Heart left ventricle (tissue), 16 donors: ENCODE data around the gene TBC1D5. TPM values are rescaled to one million over a fixed set of nuclear protein-coding genes. Genes with fewer than 3 reads are reported as not detected.

ENCODE experiments used
- ATAC-seq, 4 donors: fragments of 200-7000 bp; cut with Tn5 transposase; one replicate each; pipeline ENCODE4 v1.9.1; 2020 to 2022; ENCODE audit warnings: moderate library complexity in 4 of 4, mild to moderate bottlenecking in 3 of 4, moderate number of reproducible peaks in 1 of 4
- DNase-seq, 5 donors: peaks; one replicate each; pipeline ENCODE4 v3.0.0-alpha.2; 2020
- H3K27ac ChIP-seq, 12 donors: fragments of 200-600 bp; sonication (generic) in 4 of 12; one replicate each; pipeline versions ENCODE4 v1.5.0 to v1.8.0; 2016 to 2022; ENCODE audit warnings: mild to moderate bottlenecking in 2 of 12
- H3K27me3 ChIP-seq, 9 donors: fragments of 200-600 bp; sonication (generic) in 2 of 9; one replicate each; pipeline versions ENCODE4 v1.5.1 to v1.8.0; 2016 to 2022; ENCODE audit warnings: mild to moderate bottlenecking in 3 of 9
- H3K36me3 ChIP-seq, 9 donors: fragments of 200-600 bp; sonication (generic) in 2 of 9; one replicate each; pipeline versions ENCODE4 v1.5.0 to v1.8.0; 2018 to 2022; ENCODE audit warnings: mild to moderate bottlenecking in 2 of 9
- H3K4me1 ChIP-seq, 12 donors: fragments of 200-600 bp; sonication (generic) in 4 of 12; one replicate each; pipeline versions ENCODE4 v1.5.0 to v1.8.0; 2016 to 2022; ENCODE audit warnings: mild to moderate bottlenecking in 3 of 12
- H3K4me3 ChIP-seq, 12 donors: fragments of 200-600 bp; sonication (generic) in 4 of 12; one replicate each; pipeline versions ENCODE4 v1.5.0 to v1.8.0; 2017 to 2022; ENCODE audit warnings: mild to moderate bottlenecking in 9 of 12, moderate library complexity in 4 of 12
- H3K9me3 ChIP-seq, 12 donors: fragments of 200-600 bp; sonication (generic) in 4 of 12; one replicate each; pipeline versions ENCODE4 v1.5.0 to v1.8.0; 2016 to 2022; ENCODE audit warnings: mild to moderate bottlenecking in 1 of 12
- CTCF ChIP-seq, 12 donors: fragments of 200-600 bp; sonication (generic) in 4 of 12; IDR thresholded peaks; one replicate each; pipeline versions ENCODE4 v1.5.0 to v1.8.0; 2018 to 2022; ENCODE audit warnings: antibody characterized with exemption in 12 of 12, mild to moderate bottlenecking in 5 of 12
- POLR2A ChIP-seq, 2 donors: fragments of 450-650 bp; IDR thresholded peaks; one replicate each; pipeline ENCODE4 v1.6.1; 2017; ENCODE audit warnings: antibody characterized with exemption in 2 of 2, mild to moderate bottlenecking in 2 of 2, moderate library complexity in 2 of 2
- WGBS, 4 donors: extraction: QIAGEN DNeasy Blood & Tissue Kit in 2 of 4; methylation state at CpG; one replicate each; pipeline versions ENCODE4 v1.1.5 to v1.1.7; 2013 to 2018; 5-methylcytosine and 5-hydroxymethylcytosine counted together
- intact Hi-C, 10 donors: fragments of 100-400 bp; cut with DNase I; formaldehyde crosslinking; loops; one replicate each; pipeline versions ENCODE4 v1.11.1 to v1.14.2; 2022
- polyA plus RNA-seq, 2 donors: library from polyadenylated mRNA; stranded (reverse); fragments of 200-250 nt; gene quantifications; one replicate each; pipeline ENCODE4 v1.2.3, GENCODE V29; 2013
- total RNA-seq, 9 donors: library from RNA; depleted of rRNA in 2 of 9; stranded (reverse); fragments of >200 nt in 2 of 9; fragmentation: NEBNext Ultra II Directional in 3 of 9; extraction: Animal tissue kit (Norgen Biotek cat#: 25700) in 3 of 9; gene quantifications; one replicate each; pipeline versions ENCODE4 v1.1.0 to v1.2.4, GENCODE V29; 2016 to 2023
- donor health status: ischemic (EF 13 %, LVEDD 7.1; RV severe dilation, severe dysfunction).
- donor health status: healthy with polysubstance abuse.
- donor health status: DM: no; HTN: yes; CAD: no.
- donor health status: DM: no; HTN: no; CAD: no.
- donor health status: ischemic (EF 25% LVEDD 6.9; RV normal size, moderate dysfunction).
- donor health status: ischemic (EF 25% LVEDD 5.7; RV mildly dilated, moderate dysfunction).
- donor health status: healthy.
- donor health status: DM: yes; HTN: yes; CAD: no.
- donor health status: ischemic (EF 35%, LVEDD 5.7; RV mildly dilated, moderate dysfunction).
- donor health status: nonischemic (EF 11% LVEDD 7.7; RV severe dilation, severe dysfunction).
- donor health status: DM: yes; HTN: yes; CAD: no.
- donor health status: PGD.
- donor health status: ischemic (EF 29% LVEDD 5.4; RV normal size, mild dysfunction).
- donor health status: nonischemic (EF 23%, LVEDD 6.1; RV moderate dilation, normal function).

TBC1D5 gene
- total and polyA plus RNA-seq, 11 donors = 5.8 to 48.3 (median 31.1) TPM

- no peak overlapping the region for H3K27ac ChIP-seq
- WGBS, 4 donors = 93 to 95% (median 94%) methylated on average over 2 of the region's 2 CpGs
- DNase-seq (no peak), ATAC-seq (no peak)
- TF ChIP-seq POLR2A (IDR thresholded peaks at IDR 0.05) = no peak
- no peak for TF ChIP-seq CTCF (IDR thresholded peaks at IDR 0.05)
- peaks cover 0 to 44% (median 12%) of the 10 kb centered on the region in 12 donors for H3K4me1 ChIP-seq
- no peaks in the 10 kb centered on the region for H3K9me3 ChIP-seq
- H3K27me3 ChIP-seq = no peaks in the 10 kb centered on the region
- intact Hi-C loops = no loop called here
- H3K36me3 ChIP-seq = no peaks in the 10 kb centered on the region
- H3K4me3 ChIP-seq = no peak overlapping the region
These were observed 108.2 kb downstream of the TBC1D5 start for GRCh38 chr3:17634201-17634600.

- Histone ChIP-seq H3K36me3 (no peaks in the 10 kb centered on the region), H3K27ac (no peak overlapping the region), H3K4me3 (no peak overlapping the region), H3K9me3 (no peaks in the 10 kb centered on the region), H3K27me3 (no peaks in the 10 kb centered on the region), H3K4me1 (peaks cover 0 to 31% (median 12%) of the 10 kb centered on the region in 12 donors)
- no peak for DNase-seq
- TF ChIP-seq POLR2A (IDR thresholded peaks at IDR 0.05) (no peak), CTCF (IDR thresholded peaks at IDR 0.05) (no peak)
- intact Hi-C loops = no loop called here
- WGBS, 4 donors = 40 to 55% (median 49%) methylated on average over 3 of the region's 3 CpGs
- peak in 2 of 4 donors; percentile 52 to 68 for ATAC-seq
These were observed 109.9 kb downstream of the TBC1D5 start for GRCh38 chr3:17632401-17633100.

GRCh38 chr3:17631609-17632008 is 110.8 kb downstream of the TBC1D5 start:
- Histone ChIP-seq H3K4me3 (no peak overlapping the region), H3K27ac (no peak overlapping the region), H3K9me3 (no peaks in the 10 kb centered on the region), H3K36me3 (no peaks in the 10 kb centered on the region), H3K27me3 (no peaks in the 10 kb centered on the region), H3K4me1 (peaks cover 0 to 39% (median 15%) of the 10 kb centered on the region in 12 donors)
- ATAC-seq (no peak), DNase-seq (no peak)
- 87 to 100% (median 95%) methylated on average over 1 of the region's 1 CpG for WGBS, 4 donors
- intact Hi-C loops = no loop called here
- no peak for TF ChIP-seq CTCF (IDR thresholded peaks at IDR 0.05)
- no peak for TF ChIP-seq POLR2A (IDR thresholded peaks at IDR 0.05)

GRCh38 chr3:17629400-17629799 is 113.0 kb downstream of the TBC1D5 start:
- Histone ChIP-seq H3K36me3 (no peaks in the 10 kb centered on the region), H3K27me3 (no peaks in the 10 kb centered on the region), H3K4me1 (peaks cover 0 to 36% (median 6%) of the 10 kb centered on the region in 12 donors), H3K27ac (no peak overlapping the region), H3K4me3 (no peak overlapping the region), H3K9me3 (no peaks in the 10 kb centered on the region)
- TF ChIP-seq CTCF (IDR thresholded peaks at IDR 0.05) (no peak), POLR2A (IDR thresholded peaks at IDR 0.05) (no peak)
- DNase-seq (no peak), ATAC-seq (no peak)
- intact Hi-C loops = no loop called here
